GM18909 (cell line): ENCODE data around the gene UNKL.

Experiments used
- ATAC-seq: cut with Tn5 transposase; IDR thresholded peaks from one replicate; pipeline ENCODE4 v1.9.1; 2021; ENCODE audit warnings: mild to moderate bottlenecking; ENCODE audit not compliant: unreplicated experiment, poor library complexity

Gene UNKL

GRCh38 chr16:1408171-1408837 lies 6.2 kb downstream of the UNKL start:
- ATAC-seq, result peak; percentile 81

DNA sequence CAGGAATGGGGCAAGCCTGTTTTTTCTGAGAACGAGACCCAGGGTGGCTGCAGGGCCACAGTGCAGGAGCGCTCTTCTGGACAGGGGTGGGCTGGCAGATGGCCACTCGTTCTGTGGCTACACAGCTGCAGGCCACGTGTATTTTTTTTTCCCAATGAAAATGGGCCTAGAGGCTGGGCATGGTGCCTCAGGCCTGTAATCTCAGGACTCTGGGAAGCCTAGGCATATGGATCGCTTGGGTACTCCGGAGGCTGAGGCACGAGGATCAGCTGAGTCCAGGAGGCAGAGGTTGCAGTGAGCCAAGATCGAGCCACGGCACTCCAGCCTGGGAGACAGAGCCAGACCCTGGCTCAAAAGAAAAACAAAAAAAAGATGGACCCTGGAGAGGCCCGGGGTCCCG lies 6.8 kb downstream of the UNKL start:
- peak; percentile 10 for ATAC-seq

GRCh38 chr16:1403733-1404132 lies 10.8 kb downstream of the UNKL start:
- ATAC-seq, result no peak

DNA sequence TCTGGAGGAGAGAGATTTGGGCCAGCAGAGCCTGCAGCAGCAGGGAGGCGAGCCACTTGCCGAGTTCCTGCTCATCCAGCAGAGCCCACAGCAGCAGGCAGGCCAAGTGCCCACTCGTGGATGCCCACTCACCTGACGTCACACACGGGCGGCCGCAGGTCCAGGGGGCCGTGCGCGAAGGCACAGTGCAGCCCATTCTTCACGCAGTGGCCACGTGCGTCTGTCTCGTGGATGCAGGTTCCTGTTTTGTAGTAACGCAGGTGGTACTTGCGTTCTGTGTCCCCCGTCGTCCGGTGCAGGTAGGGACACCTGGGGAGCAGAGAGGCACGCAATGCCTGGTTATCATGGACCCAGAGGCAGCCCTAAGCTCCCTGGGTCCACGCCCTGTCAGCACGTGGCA lies 11.5 kb downstream of the UNKL start:
- ATAC-seq, result no peak

GRCh38 chr16:1401758-1402154 lies 12.7 kb downstream of the UNKL start:
- ATAC-seq, result no peak

- ATAC-seq, result no peak
These were observed 13.3 kb downstream of the UNKL start for GRCh38 chr16:1401061-1401757.

- ATAC-seq, result no peak
These were observed 15.5 kb downstream of the UNKL start for GRCh38 chr16:1398826-1399581.

GRCh38 chr16:1398351-1398750 lies 16.2 kb downstream of the UNKL start:
- ATAC-seq, result no peak

GRCh38 chr16:1397779-1398178 lies 16.7 kb downstream of the UNKL start:
- no peak for ATAC-seq

DNA sequence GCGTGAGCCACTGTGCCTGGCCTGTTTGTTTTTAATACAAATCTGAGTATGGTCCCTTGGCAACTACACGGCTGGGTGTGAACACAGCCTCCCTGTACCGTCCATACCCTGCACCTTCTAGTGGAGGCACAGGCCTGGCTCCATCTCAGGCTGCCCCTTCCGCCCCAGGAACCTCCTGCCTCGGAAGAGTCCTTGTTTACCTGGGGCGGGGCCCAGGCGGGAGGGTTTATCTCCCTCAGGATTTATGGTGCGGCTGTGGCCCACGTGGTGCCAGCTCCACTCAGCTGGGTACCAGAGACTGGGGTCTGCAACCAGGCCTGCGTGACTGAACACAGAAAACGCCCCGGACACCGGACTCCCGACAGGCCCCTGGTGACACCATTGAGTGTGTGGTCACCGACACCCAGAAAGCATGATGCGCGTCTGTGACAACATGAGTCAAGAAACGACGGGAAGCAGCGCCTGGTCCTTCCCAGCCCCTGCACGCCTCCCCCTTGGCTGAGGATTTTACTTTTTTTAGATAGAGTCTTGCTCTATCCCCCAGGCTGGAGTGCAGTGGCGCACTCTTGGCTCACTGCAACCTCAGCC lies 19.0 kb downstream of the UNKL start:
- ATAC-seq, result no peak

GRCh38 chr16:1394367-1394951 lies 20.0 kb downstream of the UNKL start:
- ATAC-seq, result no peak

DNA sequence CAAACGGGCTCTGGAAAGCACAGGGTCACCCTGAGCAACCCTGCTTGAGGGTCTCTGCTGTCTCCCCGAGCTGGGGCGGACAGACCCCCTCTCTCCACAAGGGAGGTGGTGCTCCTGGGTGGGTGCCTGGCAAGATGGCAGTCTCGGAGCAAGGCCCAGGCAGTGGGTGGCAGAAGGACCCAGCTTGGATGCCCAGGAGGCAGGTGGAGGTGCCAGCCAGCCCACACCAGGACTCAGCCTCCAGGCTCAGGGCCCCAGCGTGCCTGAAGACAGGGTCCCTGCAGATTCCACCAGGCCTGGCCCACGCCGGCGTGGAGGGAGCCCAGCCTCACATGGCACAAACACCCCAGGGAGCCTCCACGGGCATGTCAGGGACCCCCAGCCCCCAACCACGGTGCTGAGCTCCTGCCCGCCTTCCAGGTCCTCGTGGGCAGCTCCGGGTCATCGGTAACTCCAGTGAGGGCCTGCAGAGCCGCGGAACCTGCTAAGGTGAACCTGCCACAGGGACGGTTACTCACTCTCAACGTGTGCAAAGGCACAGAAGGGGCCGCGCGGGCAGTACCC lies 20.8 kb downstream of the UNKL start:
- ATAC-seq, result no peak

- no peak for ATAC-seq
These were observed 21.7 kb downstream of the UNKL start for GRCh38 chr16:1392826-1393225.

DNA sequence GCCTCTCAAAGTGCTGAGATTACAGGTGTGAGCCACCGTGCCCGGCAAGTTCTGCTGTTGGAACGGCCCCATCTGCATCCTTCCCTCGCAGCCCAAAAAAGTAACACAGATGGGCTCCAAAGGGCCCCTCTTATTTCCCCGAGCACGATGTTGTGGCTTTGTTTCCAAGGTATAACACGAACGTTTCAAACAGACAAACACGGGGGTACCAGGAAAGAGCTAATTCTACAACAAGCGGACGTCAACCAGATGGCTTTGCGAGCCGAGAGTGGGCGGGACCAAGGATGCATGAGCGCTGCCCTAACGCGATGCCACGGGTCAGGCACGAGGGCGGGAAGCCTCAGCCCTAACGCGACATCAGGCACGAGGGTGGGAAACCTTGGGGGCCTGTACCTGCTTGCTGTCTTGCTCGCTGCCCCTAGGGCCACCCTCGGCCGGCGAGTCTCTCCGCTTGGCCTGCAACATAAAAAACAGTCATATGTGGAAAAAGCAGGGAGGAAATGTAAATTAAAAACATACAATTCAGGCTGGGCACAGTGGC lies 24.2 kb downstream of the UNKL start:
- ATAC-seq, result no peak

- no peak for ATAC-seq
These were observed 24.7 kb downstream of the UNKL start for GRCh38 chr16:1389762-1390161.

DNA sequence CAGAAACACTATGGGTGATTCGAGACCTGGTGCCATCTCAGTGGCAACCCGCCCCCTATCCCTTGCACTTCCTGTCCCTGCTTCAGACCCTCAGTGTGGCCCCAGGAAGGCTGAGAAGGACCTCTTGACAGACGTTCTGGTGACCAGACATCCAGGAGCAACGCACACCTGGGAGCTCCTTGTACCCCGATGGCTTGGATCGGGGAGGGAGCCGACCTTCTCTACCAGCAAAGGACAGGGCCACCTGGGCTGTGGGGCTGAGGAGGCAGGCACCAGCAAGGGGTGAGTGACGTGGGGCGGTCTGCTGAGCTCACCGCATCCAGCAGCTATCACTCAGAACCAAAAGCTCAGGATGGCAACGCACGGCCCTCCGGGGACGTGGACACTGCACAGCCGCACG lies 27.2 kb downstream of the UNKL start:
- no peak for ATAC-seq

DNA sequence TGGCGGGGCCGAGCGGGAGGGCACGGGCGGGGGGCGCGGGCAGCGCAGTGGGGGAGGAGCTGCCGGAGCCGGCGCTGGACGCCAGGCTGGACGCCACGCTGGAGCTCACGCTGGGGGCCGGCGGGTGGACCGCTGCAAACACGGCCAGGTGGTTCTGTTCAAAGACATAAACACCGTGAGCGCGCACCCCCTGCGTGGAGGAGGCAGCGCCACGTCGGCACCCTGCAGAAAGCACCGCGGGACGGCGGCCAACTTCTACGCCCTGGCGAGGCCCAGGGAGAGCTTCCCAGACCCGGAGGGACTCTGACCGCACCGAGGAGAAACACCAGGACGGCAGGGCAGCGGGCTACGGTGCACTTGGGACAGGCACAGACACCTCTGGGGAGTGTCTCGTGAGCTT lies 29.3 kb downstream of the UNKL start:
- no peak for ATAC-seq

GRCh38 chr16:1383556-1383955 lies 30.9 kb downstream of the UNKL start:
- ATAC-seq, result no peak

DNA sequence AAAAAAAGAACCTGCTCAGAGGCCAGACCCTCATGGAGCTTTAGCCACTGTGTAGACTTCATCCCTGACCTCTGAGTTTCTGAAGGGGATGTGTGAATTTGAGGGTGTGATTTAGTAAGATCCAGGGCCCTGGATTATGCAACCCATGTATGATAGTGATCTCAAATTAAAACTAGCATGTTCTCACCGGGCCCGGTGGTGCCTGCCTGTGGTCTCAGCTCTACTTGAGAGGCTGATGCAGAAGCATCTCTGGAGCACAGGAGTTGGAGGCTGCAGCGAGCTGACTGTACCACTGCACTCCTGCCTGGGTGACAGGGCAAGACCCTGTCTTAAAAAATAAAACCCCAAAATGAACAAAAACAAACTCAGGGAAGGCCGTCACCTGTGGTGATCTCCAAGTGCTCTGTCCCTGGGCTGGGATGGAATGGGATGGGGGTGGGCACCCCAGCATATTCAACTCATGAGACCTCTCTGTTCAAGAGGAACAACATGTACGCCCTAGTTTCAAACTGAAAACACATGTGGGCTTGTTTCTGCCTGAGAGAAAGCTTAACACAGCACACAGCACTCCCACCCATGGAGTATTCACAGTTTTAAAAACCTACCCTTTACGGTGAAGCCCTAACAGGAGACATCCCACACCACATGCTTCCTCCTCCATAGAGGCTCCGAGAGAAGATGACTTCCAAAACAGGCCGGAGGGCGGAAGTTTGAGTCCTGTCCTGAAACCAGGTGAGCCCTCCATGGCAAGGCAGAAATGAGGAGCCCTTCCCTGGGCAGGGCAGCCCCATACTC lies 32.7 kb downstream of the UNKL start:
- ATAC-seq, result no peak
